Cardiac atrium fibroblast (primary cell): ENCODE measurements around the gene OR6F1. TPM values are rescaled to one million over a fixed set of nuclear protein-coding genes. Genes with fewer than 3 reads are reported as not detected.

Experiments
- total RNA-seq: library from RNA; depleted of rRNA; stranded (reverse); fragments of >200 nt; gene quantifications from 2 replicates; pipeline ENCODE4 v1.2.3, GENCODE V29; 2015

The OR6F1 gene
- total RNA-seq: not detected in 2 replicates

DNA sequence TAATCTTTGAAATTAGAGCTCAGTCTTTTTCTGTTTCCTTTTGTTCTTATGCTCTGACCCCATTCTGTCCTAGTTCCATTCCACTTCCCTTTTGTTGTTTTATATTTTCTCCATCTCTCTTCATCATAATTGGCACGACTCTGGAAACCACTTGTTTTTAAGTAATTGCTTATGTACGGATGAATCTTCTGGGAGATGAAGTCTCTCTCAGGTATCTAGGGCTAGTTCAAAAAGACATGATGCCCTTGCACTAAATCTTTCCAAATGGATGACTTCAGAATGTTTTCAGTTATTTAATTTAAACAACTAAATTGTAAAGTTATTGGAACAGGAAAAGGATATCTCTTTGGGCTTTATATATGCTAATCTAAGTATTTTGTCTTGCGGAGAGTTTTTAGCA is at the start of gene OR6F1:
Gene OR6F1, minus strand, starts transcription at position 101 of the 400 bp plus-strand sequence. CDS start 3,891 bp downstream, outside the sequence.

DNA sequence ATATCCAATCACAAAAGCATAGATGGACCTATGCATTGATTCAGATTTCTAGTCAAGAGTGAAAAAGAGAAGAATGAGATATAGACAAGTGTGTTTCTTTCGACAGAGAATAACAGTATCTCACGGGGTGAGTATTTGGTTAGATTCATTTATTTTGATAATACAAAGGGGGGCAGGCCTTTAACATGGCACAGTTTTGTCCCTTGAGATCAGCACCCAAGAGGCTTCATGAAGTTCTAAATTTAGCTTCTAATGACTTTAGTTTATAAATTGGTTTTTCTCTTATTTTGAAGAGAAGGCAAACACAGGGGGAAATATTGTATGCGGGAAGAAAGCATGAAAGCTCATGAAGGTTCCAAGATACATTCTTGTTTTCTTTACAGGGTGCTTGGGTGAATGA is 44.0 kb upstream of the OR6F1 start, which contains the start of gene OR1C1:
Gene OR1C1, minus strand, starts transcription at position 101 of the 400 bp plus-strand sequence. CDS start 2,150 bp downstream, outside the sequence.

DNA sequence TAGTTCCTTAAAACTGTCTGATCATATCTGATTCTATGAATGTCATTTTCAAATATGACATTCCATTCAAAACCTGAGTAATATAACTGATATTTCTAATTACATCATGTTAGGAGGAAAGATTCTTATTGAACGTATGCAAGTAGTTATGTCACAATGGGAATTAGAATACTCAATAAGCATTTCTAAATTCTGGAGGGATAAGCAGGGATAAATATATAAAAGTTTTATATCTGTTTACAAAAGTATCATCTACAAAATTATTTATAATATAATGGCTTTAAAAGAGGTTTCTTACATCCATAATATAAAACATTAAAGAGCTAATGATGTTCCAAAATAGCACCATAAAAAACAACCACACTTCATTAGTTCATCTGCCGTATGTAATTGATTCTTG is 31.6 kb upstream of the OR6F1 start, which contains the start of gene OR14A2:
Gene OR14A2, minus strand, starts transcription at position 101 of the 400 bp plus-strand sequence.

DNA sequence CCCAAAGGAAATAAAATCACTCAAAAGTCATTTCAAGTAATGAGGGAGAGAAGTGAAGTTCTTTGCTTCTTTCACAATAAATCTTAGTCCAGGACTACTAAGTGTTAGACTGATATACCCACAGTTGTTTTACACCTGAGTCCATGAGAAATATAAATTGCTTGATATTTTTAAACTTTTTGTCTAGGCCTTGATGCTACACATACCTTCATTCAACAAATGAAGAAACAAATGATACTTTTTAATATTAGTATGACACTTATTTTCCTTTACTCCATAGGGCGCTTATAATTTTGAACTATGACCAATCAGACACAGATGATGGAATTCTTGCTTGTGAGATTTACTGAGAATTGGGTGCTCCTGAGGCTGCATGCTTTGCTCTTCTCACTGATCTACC is 21.9 kb upstream of the OR6F1 start, which contains the start of gene OR14K1:
Gene OR14K1, plus strand, starts transcription at position 301 of the 400 bp plus-strand sequence. Its CDS starts 0 bp downstream, at position 301.

DNA sequence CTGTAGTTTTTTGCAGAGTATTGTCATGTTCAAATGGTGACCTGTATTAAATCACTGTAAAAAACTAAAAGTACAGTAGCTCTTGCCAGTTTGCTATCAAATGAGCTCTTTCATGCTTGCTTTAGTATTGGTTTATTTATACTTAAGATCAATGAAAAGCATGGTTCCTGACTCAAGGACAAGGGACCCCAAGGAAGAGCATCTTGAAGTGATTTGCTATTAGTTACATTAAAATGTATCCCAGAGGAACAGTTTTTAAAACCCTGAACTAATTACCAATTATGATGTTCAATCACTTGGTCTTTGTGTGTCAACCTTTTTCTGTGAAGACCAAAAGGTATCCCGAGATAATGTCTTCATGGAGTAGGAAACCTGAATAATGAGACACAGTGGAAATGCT is 36.8 kb downstream of the OR6F1 start, which contains the start of gene OR13G1:
Gene OR13G1, minus strand, starts transcription at position 101 of the 400 bp plus-strand sequence. CDS start 6,698 bp downstream, outside the sequence.

Other genes starting within 250 kb of the OR6F1 start
- gene OR2C3, start 180.2 kb downstream of the OR6F1 start, total RNA-seq: not detected in 2 replicates
- not detected in 2 replicates for gene GCSAML, start 167.5 kb downstream of the OR6F1 start, total RNA-seq
- not detected in 2 replicates for gene OR2G2, start 128.3 kb downstream of the OR6F1 start, total RNA-seq
- gene OR2G3, start 111.1 kb downstream of the OR6F1 start, total RNA-seq: not detected in 2 replicates
- not detected in 2 replicates for gene OR13G1, start 36.9 kb downstream of the OR6F1 start, total RNA-seq
- gene OR14K1, start 22.0 kb upstream of the OR6F1 start, total RNA-seq: not detected in 2 replicates
- gene OR14A2, start 31.5 kb upstream of the OR6F1 start, total RNA-seq: not detected in 2 replicates
- not detected in 2 replicates for gene OR1C1, start 43.9 kb upstream of the OR6F1 start, total RNA-seq
- gene OR14A16, start 107.5 kb upstream of the OR6F1 start, total RNA-seq: not detected in 2 replicates
- not detected in 2 replicates for gene OR11L1, start 125.2 kb upstream of the OR6F1 start, total RNA-seq
- 0.32 TPM in 1 of 2 replicates, not detected in the other for gene TRIM58, start 140.5 kb upstream of the OR6F1 start, total RNA-seq
- gene OR2W3, start 178.9 kb upstream of the OR6F1 start, total RNA-seq: not detected in 2 replicates
- not detected in 2 replicates for gene OR2T8, start 203.6 kb upstream of the OR6F1 start, total RNA-seq
- gene OR2AJ1, start 208.2 kb upstream of the OR6F1 start, total RNA-seq: not detected in 2 replicates
- gene OR2L8, start 232.2 kb upstream of the OR6F1 start, total RNA-seq: not detected in 2 replicates
- gene OR2AK2, start 248.6 kb upstream of the OR6F1 start, total RNA-seq: not detected in 2 replicates